HG03103 (cell line): ENCODE data around the gene MSI2.

Experiments used
- ATAC-seq: cut with Tn5 transposase; IDR thresholded peaks from one replicate; pipeline ENCODE4 v1.9.1; 2021; ENCODE audit warnings: low read depth; ENCODE audit not compliant: unreplicated experiment

MSI2 gene

GRCh38 chr17:57531648-57532504 lies 275.6 kb downstream of the MSI2 start:
- ATAC-seq, result no peak

GRCh38 chr17:57532556-57532955 lies 276.2 kb downstream of the MSI2 start:
- no peak for ATAC-seq

- ATAC-seq, result no peak
Measured at GRCh38 chr17:57532966-57533365, 276.6 kb downstream of the MSI2 start.

GRCh38 chr17:57533684-57534305 lies 277.5 kb downstream of the MSI2 start:
- ATAC-seq, result no peak

GRCh38 chr17:57534863-57535248 lies 278.5 kb downstream of the MSI2 start:
- ATAC-seq, result no peak

- no peak for ATAC-seq
Measured at GRCh38 chr17:57535249-57535966, 279.1 kb downstream of the MSI2 start.

GRCh38 chr17:57536289-57536688 lies 280.0 kb downstream of the MSI2 start:
- no peak for ATAC-seq

GRCh38 chr17:57536789-57537523 lies 280.6 kb downstream of the MSI2 start:
- ATAC-seq, result no peak

- ATAC-seq, result no peak
Measured at GRCh38 chr17:57537524-57538410, 281.4 kb downstream of the MSI2 start.

GRCh38 chr17:57538736-57539456 lies 282.6 kb downstream of the MSI2 start:
- no peak for ATAC-seq

- no peak for ATAC-seq
Measured at GRCh38 chr17:57539529-57540301, 283.4 kb downstream of the MSI2 start.

GRCh38 chr17:57540596-57540995 lies 284.3 kb downstream of the MSI2 start:
- ATAC-seq, result no peak

GRCh38 chr17:57541049-57541448 lies 284.7 kb downstream of the MSI2 start:
- ATAC-seq, result no peak

GRCh38 chr17:57541472-57542394 lies 285.4 kb downstream of the MSI2 start:
- ATAC-seq, result no peak

GRCh38 chr17:57542510-57542909 lies 286.2 kb downstream of the MSI2 start:
- no peak for ATAC-seq

- no peak for ATAC-seq
Measured at GRCh38 chr17:57543230-57543629, 286.9 kb downstream of the MSI2 start.

- no peak for ATAC-seq
Measured at GRCh38 chr17:57544401-57544800, 288.1 kb downstream of the MSI2 start.
